Natural killer cell (primary cell): Measurements from ENCODE around the gene MTPN. TPM values are rescaled to one million over a fixed set of nuclear protein-coding genes. Genes with fewer than 3 reads are reported as not detected.

ENCODE experiments used
- ATAC-seq, 3 donors: fragments of 150-1000 bp in 2 of 3; fragments of 200-7000 bp in 1 of 3; cut with Tn5 transposase; 1 replicate in 1 of 3; 2 replicates in 2 of 3; pipeline ENCODE4 v1.10.0; 2021; ENCODE audit warnings: mild to moderate bottlenecking in 2 of 3, moderate library complexity in 2 of 3
- DNase-seq, 2 donors: peaks; one replicate each; pipeline versions ENCODE4 v3.0.0 to v3.0.0-alpha.2; 2013 to 2021; ENCODE audit warnings: mixed read lengths in 1 of 2
- H3K27ac ChIP-seq: one replicate; pipeline ENCODE4 v1.5.1; 2013; ENCODE audit warnings: mild to moderate bottlenecking, low read length
- H3K27me3 ChIP-seq: one replicate; pipeline ENCODE4 v1.6.1; 2013; ENCODE audit warnings: low read length; ENCODE audit not compliant: control insufficient read depth, insufficient read depth
- H3K36me3 ChIP-seq: one replicate; pipeline ENCODE4 v1.6.1; 2013; ENCODE audit warnings: low read length; ENCODE audit not compliant: control insufficient read depth, insufficient read depth
- H3K4me1 ChIP-seq: one replicate; pipeline ENCODE4 v1.6.1; 2013; ENCODE audit warnings: low read length; ENCODE audit not compliant: control insufficient read depth, insufficient read depth
- H3K4me3 ChIP-seq: one replicate; pipeline ENCODE4 v1.5.1; 2013; ENCODE audit warnings: low read length
- H3K9me3 ChIP-seq: one replicate; pipeline ENCODE4 v1.6.1; 2013; ENCODE audit warnings: low read length; ENCODE audit not compliant: control insufficient read depth, insufficient read depth
- H3K27ac Mint-ChIP-seq, 2 donors: one replicate each; pipeline ENCODE4 v1.8.0; 2022; ENCODE audit warnings: mild to moderate bottlenecking in 2 of 2, mixed read lengths in 2 of 2, moderate library complexity in 1 of 2
- H3K27me3 Mint-ChIP-seq, 2 donors: one replicate each; pipeline ENCODE4 v1.8.0; 2022; ENCODE audit warnings: low read depth in 2 of 2, mixed read lengths in 2 of 2
- H3K36me3 Mint-ChIP-seq: one replicate; pipeline ENCODE4 v1.8.0; 2022; ENCODE audit warnings: mixed read lengths
- H3K4me1 Mint-ChIP-seq, 2 donors: one replicate each; pipeline ENCODE4 v1.8.0; 2022; ENCODE audit warnings: mixed read lengths in 2 of 2
- H3K4me3 Mint-ChIP-seq: one replicate; pipeline ENCODE4 v1.8.0; 2022; ENCODE audit warnings: mild to moderate bottlenecking, moderate library complexity, mixed read lengths
- H3K9me3 Mint-ChIP-seq, 2 donors: one replicate each; pipeline ENCODE4 v1.8.0; 2022; ENCODE audit warnings: mixed read lengths in 2 of 2
- CTCF ChIP-seq: fragments of 200-600 bp; IDR thresholded peaks from one replicate; pipeline ENCODE4 v1.8.0; 2022; ENCODE audit warnings: antibody characterized with exemption
- WGBS: methylation state at CpG from one replicate; pipeline ENCODE4 v1.1.7; 2013; ENCODE audit warnings: missing lambda C conversion rate; ENCODE audit not compliant: insufficient coverage; 5-methylcytosine and 5-hydroxymethylcytosine counted together
- intact Hi-C: fragments of 100-400 bp; cut with micrococcal nuclease; formaldehyde crosslinking; loops from one replicate; pipeline ENCODE4 v1.14.2; 2022
- total RNA-seq, 4 donors: library from RNA; stranded (reverse); fragments of 120-200 nt in 1 of 4; gene quantifications; one replicate each; pipeline versions ENCODE4 v1.2.3 to v1.2.4, GENCODE V29; 2013 to 2022

MTPN gene
- total RNA-seq, 3 donors from 2014 or later (not counting 1 experiment from before 2014, with no cell fraction given), result 161 to 170 (median 165) TPM

- Mint-ChIP-seq H3K4me3 (no peak overlapping the region), H3K9me3 (no peaks in the 10 kb centered on the region), H3K27me3 (no peaks in the 10 kb centered on the region), H3K4me1 (peaks cover 76 to 77% of the 10 kb centered on the region in 2 donors), H3K27ac (peak overlapping the region; percentile 11 to 67), H3K36me3 (no peaks in the 10 kb centered on the region)
- no peak for TF ChIP-seq CTCF
- Histone ChIP-seq H3K36me3 (peaks cover 6% of the 10 kb centered on the region), H3K27ac (no peak overlapping the region), H3K4me1 (peaks cover 2% of the 10 kb centered on the region), H3K27me3 (no peaks in the 10 kb centered on the region), H3K4me3 (no peak overlapping the region), H3K9me3 (no peaks in the 10 kb centered on the region)
- 100% methylated on average over 2 of the region's 2 CpGs for WGBS
- intact Hi-C loops, result no loop called here
- no peak for DNase-seq
- ATAC-seq, result no peak
Measured at GRCh38 chr7:135957627-135958026, 19.5 kb downstream of the MTPN start.

GRCh38 chr7:135956393-135956792 lies 20.8 kb downstream of the MTPN start:
- Mint-ChIP-seq H3K4me3 (no peak overlapping the region), H3K36me3 (no peaks in the 10 kb centered on the region), H3K9me3 (no peaks in the 10 kb centered on the region), H3K27ac (peak overlapping the region; percentile 1 to 60), H3K27me3 (no peaks in the 10 kb centered on the region), H3K4me1 (peaks cover 76 to 77% of the 10 kb centered on the region in 2 donors)
- H3K4me1 ChIP-seq, result peaks cover 4% of the 10 kb centered on the region
- H3K4me3 ChIP-seq, result no peak overlapping the region
- H3K9me3 ChIP-seq, result no peaks in the 10 kb centered on the region
- intact Hi-C loops, result no loop called here
- WGBS, result 100% methylated on average over 2 of the region's 2 CpGs
- TF ChIP-seq CTCF, result no peak
- DNase-seq (no peak), ATAC-seq (no peak)
- peaks cover 6% of the 10 kb centered on the region for H3K36me3 ChIP-seq
- H3K27me3 ChIP-seq, result no peaks in the 10 kb centered on the region
- H3K27ac ChIP-seq, result no peak overlapping the region

GRCh38 chr7:135950972-135951371 lies 26.2 kb downstream of the MTPN start:
- no peak overlapping the region for H3K4me3 ChIP-seq
- peaks cover 24% of the 10 kb centered on the region for H3K36me3 Mint-ChIP-seq
- no peaks in the 10 kb centered on the region for H3K9me3 Mint-ChIP-seq
- H3K4me1 ChIP-seq, result peaks cover 4% of the 10 kb centered on the region
- TF ChIP-seq CTCF, result no peak
- H3K9me3 ChIP-seq, result no peaks in the 10 kb centered on the region
- peak overlapping the region; percentile 65 to 72 for H3K27ac Mint-ChIP-seq
- 100% methylated on average over 2 of the region's 2 CpGs for WGBS
- peak overlapping the region; percentile 49 for H3K4me3 Mint-ChIP-seq
- H3K4me1 Mint-ChIP-seq, result peaks cover 75 to 80% of the 10 kb centered on the region in 2 donors
- intact Hi-C loops, result loop anchor here (2.0 kb wide), 1 partner anchor 16 kb away; no protein-coding TSS in a partner anchor
- DNase-seq, result no peak
- peak in 1 of 3 donors; percentile 33 for ATAC-seq
- no peak overlapping the region for H3K27ac ChIP-seq
- no peaks in the 10 kb centered on the region for H3K27me3 ChIP-seq
- no peaks in the 10 kb centered on the region for H3K27me3 Mint-ChIP-seq
- H3K36me3 ChIP-seq, result peaks cover 42% of the 10 kb centered on the region

- H3K27ac Mint-ChIP-seq, result peak overlapping the region; percentile 65 to 72
- no peak for DNase-seq
- no peak for TF ChIP-seq CTCF
- peaks cover 42% of the 10 kb centered on the region for H3K36me3 ChIP-seq
- peak; percentile 52 to 67 (median 61) for ATAC-seq
- peaks cover 24% of the 10 kb centered on the region for H3K36me3 Mint-ChIP-seq
- H3K9me3 ChIP-seq, result no peaks in the 10 kb centered on the region
- peak overlapping the region; percentile 49 for H3K4me3 Mint-ChIP-seq
- H3K4me1 ChIP-seq, result peaks cover 4% of the 10 kb centered on the region
- H3K4me3 ChIP-seq, result no peak overlapping the region
- intact Hi-C loops, result loop anchor here (2.0 kb wide), 1 partner anchor 16 kb away; no protein-coding TSS in a partner anchor
- H3K4me1 Mint-ChIP-seq, result peaks cover 70 to 77% of the 10 kb centered on the region in 2 donors
- no peaks in the 10 kb centered on the region for H3K27me3 Mint-ChIP-seq
- no peak overlapping the region for H3K27ac ChIP-seq
- H3K9me3 Mint-ChIP-seq, result no peaks in the 10 kb centered on the region
- H3K27me3 ChIP-seq, result no peaks in the 10 kb centered on the region
Measured at GRCh38 chr7:135950429-135950828, 26.7 kb downstream of the MTPN start.
